ENCODE measurements around the gene EFNB1.

The EFNB1 gene

GRCh38 chrX:68827848-68828624, 785 bp upstream of the EFNB1 start:
- peak; percentile 69 for DNase-seq (ENCODE audit: low spot score)

- peak; percentile 25 for DNase-seq (ENCODE audit: low spot score)
Observed at GRCh38 chrX:68829582-68830418, 979 bp downstream of the EFNB1 start.

GRCh38 chrX:68830419-68831404, 1.9 kb downstream of the EFNB1 start:
- DNase-seq (ENCODE audit: low spot score), result no peak

GRCh38 chrX:68831405-68832100, 2.7 kb downstream of the EFNB1 start:
- no peak for DNase-seq (ENCODE audit: low spot score)

- peak; percentile 80 for DNase-seq (ENCODE audit: low spot score)
Observed at GRCh38 chrX:68832101-68832416, 3.2 kb downstream of the EFNB1 start.

GRCh38 chrX:68832516-68833447, 4.0 kb downstream of the EFNB1 start:
- no peak for DNase-seq (ENCODE audit: low spot score)

GRCh38 chrX:68833448-68833805, 4.6 kb downstream of the EFNB1 start:
- no peak for DNase-seq (ENCODE audit: low spot score)

GRCh38 chrX:68833855-68834331, 5.1 kb downstream of the EFNB1 start:
- DNase-seq (ENCODE audit: low spot score), result no peak

GRCh38 chrX:68834371-68835103, 5.7 kb downstream of the EFNB1 start:
- DNase-seq (ENCODE audit: low spot score), result no peak

- no peak for DNase-seq (ENCODE audit: low spot score)
Observed at GRCh38 chrX:68835104-68835442, 6.3 kb downstream of the EFNB1 start.

- DNase-seq (ENCODE audit: low spot score), result no peak
Observed at GRCh38 chrX:68835468-68835867, 6.6 kb downstream of the EFNB1 start.

- no peak for DNase-seq (ENCODE audit: low spot score)
Observed at GRCh38 chrX:68837119-68837518, 8.3 kb downstream of the EFNB1 start.

- DNase-seq (ENCODE audit: low spot score), result no peak
Observed at GRCh38 chrX:68838571-68838910, 9.7 kb downstream of the EFNB1 start.

- DNase-seq (ENCODE audit: low spot score), result no peak
Observed at GRCh38 chrX:68839771-68840170, 10.9 kb downstream of the EFNB1 start.

- DNase-seq (ENCODE audit: low spot score), result no peak
Observed at GRCh38 chrX:68840256-68840655, 11.4 kb downstream of the EFNB1 start.

GRCh38 chrX:68841251-68842049, 12.6 kb downstream of the EFNB1 start:
- DNase-seq (ENCODE audit: low spot score), result no peak

- DNase-seq (ENCODE audit: low spot score), result no peak
Observed at GRCh38 chrX:68842351-68842750, 13.5 kb downstream of the EFNB1 start.

GRCh38 chrX:68842781-68843581, 14.2 kb downstream of the EFNB1 start:
- no peak for DNase-seq (ENCODE audit: low spot score)
